Activated CD8-positive, alpha-beta memory T cell treated with anti-CD3 and anti-CD28 coated beads for 4 hours (primary cell): Measurements from ENCODE around the gene CCDC68.
"Not testable (repeated sequence)": the region's sequence is repeated elsewhere in the genome, so short reads cannot be mapped to it uniquely, and the experiment has no call there.

Source experiments
- DNase-seq, 2 donors: peaks; one replicate each; pipeline ENCODE4 v3.0.0-alpha.2; 2020; ENCODE audit warnings: low read depth in 2 of 2

The CCDC68 gene

GRCh38 chr18:54958704-54959625 lies at the start of gene CCDC68:
Gene CCDC68, minus strand, starts transcription at chr18:54959461. Its CDS starts 16,670 bp downstream, at chr18:54942791.
- no peak for DNase-seq

DNA sequence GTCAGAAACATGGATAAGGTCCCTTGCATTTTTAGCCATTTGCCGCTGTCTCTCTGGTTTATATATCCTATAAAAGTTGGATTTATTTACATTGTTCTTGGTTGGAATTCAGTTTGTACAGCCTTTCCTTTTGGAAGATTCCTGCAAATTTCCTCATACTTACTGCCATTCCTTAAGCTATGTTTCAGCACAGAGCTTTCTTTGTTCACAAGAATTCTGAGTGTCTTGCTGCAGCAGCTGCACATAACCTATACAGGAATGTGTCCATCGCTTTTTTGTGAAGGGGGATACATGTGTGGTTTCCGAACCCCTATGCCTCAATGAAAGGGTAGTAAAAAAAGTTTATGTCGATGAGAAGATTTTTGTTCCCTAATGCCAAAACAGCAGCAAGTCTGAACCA lies 48.3 kb upstream of the CCDC68 start:
- no peak for DNase-seq

GRCh38 chr18:55003695-55004094 lies 44.4 kb upstream of the CCDC68 start:
- DNase-seq, result no peak

DNA sequence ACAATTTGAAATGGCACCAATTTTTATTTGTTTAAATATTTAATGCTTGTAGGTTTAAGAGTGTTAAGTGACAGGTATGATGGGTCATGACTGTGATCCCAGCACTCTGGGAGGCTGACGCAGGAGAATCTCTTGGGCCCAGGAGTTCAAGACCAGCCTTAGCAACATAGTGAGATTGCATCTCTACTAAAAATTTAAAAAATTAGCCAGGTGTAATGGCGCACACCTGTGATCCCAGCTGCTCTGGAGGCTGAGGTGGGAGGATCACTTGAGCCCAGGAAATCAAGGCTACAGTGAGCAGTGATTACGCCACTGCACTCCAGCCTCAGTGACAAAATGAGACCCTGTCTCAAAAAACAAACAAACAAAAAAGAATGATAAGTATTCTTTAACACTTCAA lies 43.0 kb upstream of the CCDC68 start:
- DNase-seq, result no peak

DNA sequence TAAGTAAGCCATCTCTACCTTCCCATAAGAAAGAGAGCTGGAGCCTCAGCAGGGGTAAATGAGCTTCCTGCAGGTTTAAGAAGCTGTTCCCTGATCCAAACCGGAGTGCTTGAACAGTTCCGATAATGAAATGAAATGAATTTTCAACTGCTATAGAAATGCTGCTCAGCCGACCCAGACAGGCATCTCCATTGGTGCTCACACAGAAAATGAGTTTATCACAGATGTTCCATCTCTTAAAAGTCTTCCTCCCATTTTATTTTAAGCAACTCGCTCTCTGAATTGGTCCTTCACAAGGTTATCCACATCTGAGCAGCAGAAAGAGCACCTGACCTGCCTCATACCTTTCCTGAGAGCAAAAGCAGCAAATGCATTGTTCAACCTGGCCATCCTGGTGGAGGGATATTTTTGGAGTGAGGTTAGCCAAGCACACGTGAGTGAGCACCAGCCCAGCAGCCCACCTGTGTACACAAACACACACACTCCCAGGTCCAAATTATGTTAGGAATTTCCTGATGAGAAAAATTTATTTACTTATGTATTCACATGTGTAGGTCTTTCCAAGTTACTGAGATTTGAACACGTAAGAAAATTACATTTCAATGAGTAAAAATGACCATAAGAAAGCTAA lies 42.2 kb upstream of the CCDC68 start:
- DNase-seq, result no peak

- DNase-seq, result no peak
These were observed 41.3 kb upstream of the CCDC68 start for GRCh38 chr18:55000529-55000928.

DNA sequence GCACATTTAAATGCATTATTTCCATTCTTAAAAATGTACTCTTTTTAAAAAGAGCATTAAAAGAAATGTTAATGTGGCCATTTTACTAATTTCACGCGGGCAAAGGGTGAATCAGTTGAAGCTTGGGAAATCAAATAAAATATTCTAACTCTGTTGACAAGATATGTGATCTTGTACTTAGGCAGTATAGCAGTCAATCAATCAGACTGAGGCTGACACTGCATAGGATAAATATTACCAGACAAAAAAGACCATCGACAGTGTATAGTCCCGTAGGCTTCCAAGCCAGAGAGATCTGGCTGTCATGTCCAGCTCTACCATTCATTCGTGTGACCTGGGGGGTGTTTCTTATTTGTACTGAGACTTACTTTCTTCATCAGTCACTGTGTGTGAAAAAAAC lies 39.8 kb upstream of the CCDC68 start:
- DNase-seq, result no peak

DNA sequence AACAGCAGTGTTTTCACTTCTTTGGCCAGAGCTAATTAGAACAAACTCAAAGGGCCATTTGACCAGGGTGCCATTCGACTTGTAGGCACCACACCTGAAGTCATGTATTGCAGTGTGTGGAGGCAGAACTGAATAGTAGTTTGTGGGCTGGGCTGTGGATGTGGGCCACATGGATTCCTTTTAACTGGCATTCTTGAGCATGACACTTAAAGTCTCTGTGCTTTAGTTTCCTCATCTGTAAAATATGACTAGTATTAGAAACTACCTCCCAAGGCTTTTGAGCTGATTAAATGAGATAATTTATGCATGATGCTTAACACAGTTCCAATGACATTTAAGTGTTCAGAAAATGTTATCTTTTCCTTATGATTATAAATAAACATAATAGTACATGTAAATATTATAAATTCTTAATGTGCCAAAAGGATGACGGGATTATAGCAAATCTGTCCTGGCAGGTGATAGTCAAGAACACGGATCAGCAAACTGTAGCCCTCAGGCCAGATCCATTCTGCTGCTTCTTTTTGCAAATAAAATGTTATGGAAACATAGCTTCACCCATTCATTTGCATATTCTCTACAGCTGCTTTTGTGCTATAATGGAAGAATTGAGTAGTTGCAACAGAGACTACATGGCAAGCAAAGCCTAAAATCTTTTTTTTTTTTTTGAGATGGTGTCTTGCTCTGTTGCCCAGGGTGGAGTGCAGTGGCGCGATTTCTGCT lies 36.3 kb upstream of the CCDC68 start:
- DNase-seq, result no peak

DNA sequence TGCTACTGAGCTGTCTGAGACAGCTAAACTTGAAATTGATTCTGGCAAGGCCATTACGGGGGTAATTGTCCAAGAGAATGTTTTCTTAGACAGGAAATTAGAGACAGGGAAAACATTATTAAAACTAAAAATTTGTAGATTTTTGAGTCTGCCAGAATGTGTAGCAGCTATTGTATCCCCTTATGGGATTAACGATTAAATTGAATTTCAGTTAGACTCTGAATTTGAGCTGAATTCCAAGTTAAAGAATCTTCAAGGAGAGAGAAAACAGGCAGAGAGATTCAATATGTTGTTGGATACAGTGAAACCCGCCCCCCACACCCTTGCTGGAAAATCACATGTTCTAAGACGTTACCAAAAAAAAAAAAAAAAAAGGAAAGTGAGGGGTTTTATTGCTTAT lies 32.7 kb upstream of the CCDC68 start:
- no peak for DNase-seq

DNA sequence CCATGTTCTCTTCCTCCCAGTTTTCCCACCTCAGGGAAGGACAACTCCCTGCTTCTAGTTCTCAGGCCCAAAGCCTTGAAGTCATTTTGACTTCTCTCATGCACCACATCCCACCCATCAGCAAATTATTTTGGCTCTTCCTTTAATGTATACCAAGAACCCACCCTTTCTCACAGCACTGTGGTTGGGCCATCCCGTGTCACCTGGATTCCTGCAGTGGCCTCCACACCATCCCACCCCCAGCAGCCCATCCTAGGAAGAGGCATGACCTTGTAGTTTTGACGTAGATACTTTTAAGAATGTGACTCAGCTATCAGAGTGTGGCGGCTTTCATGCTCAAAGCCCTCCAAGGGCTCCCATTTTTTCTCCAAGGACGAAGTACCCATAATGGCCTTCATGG lies 25.6 kb upstream of the CCDC68 start:
- DNase-seq, result no peak

DNA sequence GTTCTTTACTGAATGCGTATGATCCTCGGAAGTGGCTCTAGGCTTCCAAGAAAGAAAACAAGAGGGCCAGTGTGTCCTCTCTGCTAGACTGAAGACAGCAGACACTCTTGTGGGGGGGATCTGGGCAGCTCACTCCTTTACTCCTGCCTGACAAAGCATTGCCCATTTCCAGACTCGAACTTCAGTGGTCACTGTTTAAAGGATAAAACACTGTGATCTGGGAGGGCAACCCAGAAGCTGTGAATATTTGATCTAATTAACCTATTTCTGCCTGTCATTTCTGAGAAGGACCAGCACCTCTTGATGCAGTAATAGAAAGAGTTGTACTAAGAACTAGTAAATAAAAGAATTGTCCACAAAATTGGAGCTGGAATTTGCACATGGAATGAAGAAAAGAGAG lies 24.5 kb upstream of the CCDC68 start:
- DNase-seq, result no peak

GRCh38 chr18:54983041-54983686 lies 23.9 kb upstream of the CCDC68 start:
- DNase-seq, result no peak

- DNase-seq, result no peak
These were observed 21.8 kb upstream of the CCDC68 start for GRCh38 chr18:54981076-54981475.

GRCh38 chr18:54975598-54975997 lies 16.3 kb upstream of the CCDC68 start:
- DNase-seq, result no peak

GRCh38 chr18:54973046-54973445 lies 13.8 kb upstream of the CCDC68 start:
- no peak for DNase-seq

GRCh38 chr18:54968807-54969206 lies 9.5 kb upstream of the CCDC68 start:
- no peak for DNase-seq

DNA sequence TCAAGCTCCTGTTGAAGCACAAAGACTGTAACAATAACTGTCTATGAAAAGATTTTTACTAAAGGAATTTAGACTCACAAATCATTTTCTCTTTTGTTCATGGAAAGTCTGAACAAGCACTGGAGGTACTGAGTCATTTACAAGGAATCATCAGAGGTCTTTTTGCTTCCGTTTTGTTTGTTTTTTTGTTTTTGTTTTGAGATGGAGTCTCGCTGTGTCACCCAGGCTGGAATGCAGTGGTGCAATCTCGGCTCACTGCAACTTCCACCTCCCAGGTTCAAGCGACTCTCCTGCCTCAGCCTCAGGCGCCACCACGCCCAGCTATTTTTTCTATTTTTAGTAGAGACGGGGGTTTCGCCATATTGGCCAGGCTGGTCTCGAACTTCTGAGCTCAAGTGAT lies 9.0 kb upstream of the CCDC68 start:
- not testable (repeated sequence) for DNase-seq

- DNase-seq, result no peak
These were observed 8.5 kb upstream of the CCDC68 start for GRCh38 chr18:54967786-54968185.

DNA sequence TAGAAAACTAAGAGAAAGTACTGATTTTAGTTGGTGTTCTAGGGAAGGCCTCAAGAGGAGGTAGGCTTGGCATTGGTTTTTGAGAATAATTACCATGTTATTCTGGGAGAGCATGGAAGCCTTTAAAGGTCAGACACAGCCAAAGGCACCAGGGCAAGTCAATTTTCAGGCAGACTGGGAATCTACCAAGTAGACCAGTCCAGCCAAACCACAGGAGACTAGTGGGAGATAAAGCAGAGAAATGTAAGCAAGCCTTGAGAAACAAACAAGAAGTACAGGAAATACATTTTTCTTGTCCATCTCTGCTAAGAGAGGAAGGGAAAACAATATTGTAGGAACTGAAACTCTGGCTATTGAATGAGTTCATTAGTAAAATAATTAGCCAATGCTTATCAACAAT lies 5.5 kb upstream of the CCDC68 start:
- DNase-seq, result no peak

DNA sequence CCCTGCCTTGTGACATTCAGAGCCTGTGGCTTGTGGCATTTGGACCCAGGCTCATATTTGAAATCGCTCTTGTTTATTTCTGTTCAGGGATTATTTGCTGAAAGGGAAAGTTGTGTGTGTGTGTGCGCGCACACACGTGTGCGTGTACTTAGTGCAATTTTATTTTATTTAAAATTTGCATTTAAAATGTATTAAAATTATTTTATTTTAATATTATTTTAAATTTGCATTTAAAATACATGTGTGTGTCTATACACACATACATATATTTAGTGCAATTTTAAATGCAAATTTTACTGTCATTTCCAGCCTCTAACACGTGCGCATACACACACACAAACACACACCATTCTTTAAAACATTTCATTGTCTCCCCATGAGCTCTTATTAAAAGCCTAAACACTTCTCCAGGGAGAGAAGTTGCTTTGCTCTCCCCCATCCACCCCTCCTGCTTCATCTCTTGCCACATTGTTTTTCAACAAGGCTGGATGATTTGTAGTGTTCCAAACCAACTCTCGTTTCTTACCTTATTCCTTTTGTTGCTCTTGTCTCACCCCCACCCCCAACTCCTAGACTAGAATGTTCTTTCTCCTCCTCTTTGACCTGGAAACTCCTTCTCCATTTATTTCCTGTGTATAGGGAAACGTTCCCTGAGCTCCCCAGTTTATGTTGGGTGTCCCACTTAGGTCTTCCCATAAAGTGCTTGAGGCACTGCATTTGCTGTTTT lies 3.8 kb upstream of the CCDC68 start:
- DNase-seq, result no peak

- no peak for DNase-seq
These were observed 2.6 kb upstream of the CCDC68 start for GRCh38 chr18:54961868-54962267.
